ENCODE measurements around the gene MAPK4.
A peak's percentile ranks its signal among the peaks of the same experiment; 100 is the strongest.

The MAPK4 gene

DNA sequence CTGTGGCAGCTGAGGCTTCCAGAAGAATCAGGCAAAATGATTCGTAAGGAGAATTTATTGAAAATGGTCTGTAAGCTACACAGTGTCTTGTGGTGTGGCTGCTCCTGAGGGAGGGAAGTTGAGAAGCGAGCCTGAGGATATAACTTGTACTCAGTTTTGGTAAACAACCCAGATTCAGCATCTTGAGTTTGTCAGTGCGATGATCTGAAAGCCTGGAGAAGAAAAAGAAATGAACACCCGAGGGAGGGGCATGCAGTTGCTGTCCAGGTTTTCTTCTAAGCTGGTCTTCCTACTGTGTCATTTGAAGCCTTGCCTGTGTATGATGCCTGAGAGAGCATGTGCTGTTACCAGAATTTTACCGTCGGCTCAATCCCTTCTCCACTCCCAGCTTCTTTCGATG, 87.3 kb downstream of the MAPK4 start:
- DNase-seq (ENCODE audit: extremely low spot score, insufficient read length, low read depth) (no peak), FAIRE-seq (no peak)

DNA sequence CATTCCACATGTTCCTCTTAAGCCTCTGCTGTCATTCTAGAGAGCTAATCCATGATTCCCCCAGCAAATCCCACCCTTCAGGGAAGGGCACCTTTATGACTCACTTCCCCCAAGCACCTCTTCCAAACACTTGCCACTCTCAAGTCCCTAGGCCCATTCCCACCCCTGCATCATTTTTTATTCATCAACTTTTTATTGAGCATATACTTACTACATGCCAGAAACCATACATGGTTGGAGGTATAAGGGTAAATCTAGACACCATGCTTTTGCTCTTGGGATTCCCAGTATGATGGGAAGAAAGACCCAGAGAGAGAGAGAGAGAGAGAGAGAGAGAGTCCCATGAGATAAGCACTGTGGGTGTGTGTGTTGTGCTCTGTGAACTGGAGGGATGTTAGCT, 87.9 kb downstream of the MAPK4 start:
- FAIRE-seq (no peak), DNase-seq (ENCODE audit: extremely low spot score, insufficient read length, low read depth) (no peak)

DNA sequence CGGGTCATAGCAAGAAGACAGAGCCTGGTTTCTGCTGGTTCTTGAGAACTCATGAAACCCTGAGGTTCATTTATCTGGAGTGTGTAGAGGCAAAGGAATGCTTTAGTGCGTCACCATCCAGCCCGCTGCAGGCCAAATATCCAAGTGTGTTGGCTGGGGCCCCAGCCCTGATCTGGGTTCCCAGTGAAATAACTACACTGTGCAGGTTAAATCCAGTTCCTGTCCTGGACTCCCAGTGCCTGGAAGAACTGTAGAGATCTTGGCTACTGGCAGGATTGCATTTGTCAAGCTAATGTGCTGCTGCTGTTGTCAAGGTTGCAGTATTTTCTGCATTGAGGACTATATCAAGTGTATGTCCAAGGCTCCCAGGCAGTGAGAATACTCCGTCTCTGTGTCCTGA, 89.9 kb downstream of the MAPK4 start:
- FAIRE-seq, result no peak
- DNase-seq (ENCODE audit: extremely low spot score, insufficient read length, low read depth), result no peak

DNA sequence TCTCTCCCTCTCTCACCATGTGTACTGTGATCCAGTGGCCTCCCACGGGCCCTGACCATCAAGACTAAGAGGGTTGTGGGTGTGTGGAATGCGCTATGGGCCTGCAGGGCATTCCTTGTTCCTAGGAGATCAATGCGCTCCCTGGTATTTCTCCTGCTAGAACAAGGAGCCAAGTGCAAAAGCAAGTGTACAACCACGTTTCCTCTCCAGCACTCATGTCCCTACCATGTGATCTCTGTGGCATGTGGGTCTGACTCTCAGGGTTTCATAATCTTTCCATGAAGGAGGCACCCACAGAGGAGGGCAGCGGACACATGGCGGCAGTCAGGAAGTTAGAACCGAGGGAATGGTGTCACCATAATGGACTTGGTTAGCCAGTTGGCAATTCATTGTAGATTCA, 91.4 kb downstream of the MAPK4 start:
- FAIRE-seq (no peak), DNase-seq (ENCODE audit: extremely low spot score, insufficient read length, low read depth) (no peak)

DNA sequence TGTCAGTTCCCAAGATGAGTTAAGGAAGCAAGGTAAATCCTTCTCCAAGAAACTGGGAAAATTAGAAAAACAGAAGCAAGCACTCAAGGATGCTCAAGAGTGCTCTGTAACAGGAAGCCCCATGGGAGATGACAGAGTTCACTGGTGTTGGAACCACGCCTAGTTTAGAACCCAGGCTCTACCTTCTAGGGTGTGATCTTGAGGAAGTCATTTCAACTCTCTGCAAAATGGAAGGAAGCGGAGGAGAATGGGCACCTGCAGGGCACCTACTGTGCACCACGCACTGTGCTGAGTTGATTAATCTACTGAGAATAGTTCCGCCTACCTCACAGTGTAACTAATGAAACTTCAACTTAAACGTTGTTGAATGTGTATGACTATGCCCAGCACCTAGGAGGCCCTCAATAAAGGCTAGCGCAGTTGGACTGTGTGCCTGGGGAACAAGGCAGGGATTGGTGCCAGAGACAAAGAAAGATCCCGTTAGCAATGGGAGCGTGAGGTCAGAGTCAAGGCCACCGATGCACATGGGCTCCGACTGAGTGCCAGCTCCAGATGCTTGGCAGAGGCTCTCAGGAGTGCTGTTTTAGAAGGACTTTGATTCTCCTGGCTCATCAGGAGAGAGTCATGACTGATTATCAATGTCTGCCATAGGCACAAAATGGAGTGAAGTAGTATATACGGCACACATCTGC, 93.7 kb downstream of the MAPK4 start:
- no peak for FAIRE-seq

DNA sequence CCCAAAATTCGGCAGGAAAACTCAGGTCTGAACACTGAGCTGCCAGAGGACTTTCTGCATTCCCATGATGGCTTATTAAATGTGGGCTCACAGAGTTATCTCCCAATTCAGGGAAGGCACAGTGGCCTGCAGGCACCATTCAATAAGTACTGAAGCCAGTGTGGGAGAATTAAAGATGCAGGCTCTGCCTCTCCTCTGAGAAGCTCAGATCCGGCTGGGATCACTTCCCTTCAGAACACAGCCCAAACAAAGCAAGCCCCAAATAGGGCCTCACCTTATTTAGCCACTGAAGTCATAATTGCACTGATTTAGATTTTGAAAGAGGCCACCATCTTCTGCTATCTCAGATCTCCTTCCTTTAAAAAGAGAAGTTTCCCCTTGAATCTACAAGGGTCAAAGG, 94.3 kb downstream of the MAPK4 start:
- no peak for FAIRE-seq
- no peak for DNase-seq (ENCODE audit: extremely low spot score, insufficient read length, low read depth)

More for the DNA sequence above, 93.7 kb downstream of the MAPK4 start:
- no peak for DNase-seq (ENCODE audit: extremely low spot score, insufficient read length, low read depth)

DNA sequence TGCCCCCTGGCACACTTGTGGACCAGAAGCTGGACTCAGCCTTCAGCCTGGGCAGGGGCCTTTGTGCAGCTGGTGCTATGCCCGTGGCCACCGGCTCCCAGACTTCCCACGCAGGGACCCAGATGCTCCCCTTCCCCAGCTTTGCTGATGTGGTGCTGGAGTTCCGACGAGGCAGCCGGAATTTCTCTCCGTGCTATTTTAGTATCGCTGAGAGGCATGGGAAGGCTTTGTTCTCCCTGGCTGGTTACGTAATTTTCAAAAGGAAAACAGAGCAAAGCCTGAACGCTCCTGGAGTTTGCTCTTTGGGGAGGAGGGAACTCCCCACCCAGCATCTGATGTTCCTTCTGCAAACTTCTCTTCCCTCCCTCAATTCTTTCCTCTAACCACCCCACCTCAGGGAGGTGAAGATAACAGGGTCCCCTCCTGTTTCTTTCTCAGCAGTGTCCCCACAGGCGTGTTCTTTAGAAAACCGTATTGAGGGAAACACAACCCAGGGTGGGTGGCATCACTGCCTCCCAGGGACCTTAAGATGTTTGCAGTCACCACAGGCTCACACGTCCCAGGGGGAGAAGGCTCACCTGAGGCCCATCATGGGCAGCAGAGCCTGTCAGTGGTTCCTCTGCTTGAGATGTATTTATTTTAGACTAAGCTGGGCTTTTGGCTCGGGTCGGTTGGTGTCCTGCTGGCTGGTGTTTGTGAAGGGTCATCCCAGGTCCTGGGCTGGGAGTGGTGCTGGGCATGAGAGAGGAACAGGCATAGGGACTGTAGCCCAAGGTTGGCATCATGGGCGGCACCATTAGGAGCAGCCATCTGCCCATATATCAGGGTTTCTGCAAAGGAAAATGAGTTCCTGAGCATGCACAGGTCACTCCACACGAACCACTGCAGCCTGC, 95.0 kb downstream of the MAPK4 start:
- FAIRE-seq, result no peak
- no peak for DNase-seq (ENCODE audit: extremely low spot score, insufficient read length, low read depth)

DNA sequence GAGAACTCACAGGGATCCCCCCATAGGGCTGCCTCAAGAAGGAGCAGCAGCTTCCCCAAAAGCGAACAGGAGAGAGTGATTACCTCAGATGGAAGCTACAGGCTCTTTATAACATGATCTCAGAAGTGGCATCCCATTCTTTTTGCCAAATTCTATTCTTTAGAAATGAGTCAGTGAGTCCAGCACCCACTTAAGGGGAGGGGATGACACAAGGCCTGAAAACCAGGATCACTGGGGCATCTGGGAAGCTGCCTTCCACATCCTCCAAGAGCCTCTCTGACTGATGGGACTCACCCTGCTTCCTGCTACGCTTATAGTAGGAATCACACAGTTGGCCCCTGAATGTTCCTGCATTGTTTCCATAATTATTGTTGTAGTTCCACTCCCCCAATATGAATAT, 96.5 kb downstream of the MAPK4 start:
- DNase-seq (ENCODE audit: extremely low spot score, insufficient read length, low read depth) (no peak), FAIRE-seq (no peak)

DNA sequence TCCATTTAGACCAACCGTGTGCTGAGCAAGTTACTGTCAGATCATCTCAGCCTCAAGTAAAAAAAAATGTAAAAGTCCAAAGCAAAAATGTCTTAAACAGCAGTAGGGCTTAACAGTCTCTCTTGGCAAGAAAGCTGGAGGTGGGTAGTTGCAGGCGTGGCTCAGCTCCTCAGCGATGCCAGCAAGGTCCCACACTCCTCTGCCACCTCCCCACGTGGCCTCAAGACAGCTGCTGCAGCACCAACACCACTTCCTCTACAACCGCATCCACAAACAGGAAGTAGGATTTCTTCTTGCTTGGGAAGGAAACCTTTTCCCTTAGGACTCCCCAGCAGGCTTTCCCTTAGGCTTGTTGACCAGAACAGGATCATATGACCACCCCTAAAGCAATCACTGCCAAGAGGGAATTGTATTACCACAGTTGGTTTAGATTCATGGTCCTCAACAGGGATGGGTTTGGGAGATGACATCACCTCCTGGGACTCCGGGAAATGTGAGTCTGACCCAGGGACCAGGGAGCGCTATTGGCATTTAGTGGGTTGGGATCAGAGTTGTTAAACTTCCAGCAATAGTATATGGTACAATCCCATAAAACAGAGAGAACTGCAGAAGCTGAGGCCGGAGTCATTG, 97.1 kb downstream of the MAPK4 start:
- FAIRE-seq (no peak), DNase-seq (ENCODE audit: extremely low spot score, insufficient read length, low read depth) (no peak)

DNA sequence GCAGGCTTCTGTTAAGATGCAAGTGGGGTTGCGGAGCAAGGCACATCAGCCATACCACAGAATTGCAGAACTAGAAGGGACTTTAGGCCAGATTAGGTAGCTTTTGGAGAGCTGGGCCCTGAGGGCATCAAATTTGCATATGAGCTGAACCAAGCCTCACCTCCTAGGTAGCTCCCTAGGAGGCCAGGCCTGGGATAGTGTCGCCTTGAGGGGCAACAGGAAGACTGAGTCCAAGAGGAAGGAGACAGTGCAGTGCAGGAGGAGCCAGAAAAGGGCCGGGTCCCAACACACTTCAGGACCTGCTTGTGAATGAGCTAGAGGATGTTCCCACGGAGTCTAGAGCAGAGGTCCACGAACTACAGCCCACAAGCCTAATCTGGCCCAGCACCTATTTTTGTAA, 98.7 kb downstream of the MAPK4 start:
- FAIRE-seq (no peak), DNase-seq (ENCODE audit: extremely low spot score, insufficient read length, low read depth) (no peak)

DNA sequence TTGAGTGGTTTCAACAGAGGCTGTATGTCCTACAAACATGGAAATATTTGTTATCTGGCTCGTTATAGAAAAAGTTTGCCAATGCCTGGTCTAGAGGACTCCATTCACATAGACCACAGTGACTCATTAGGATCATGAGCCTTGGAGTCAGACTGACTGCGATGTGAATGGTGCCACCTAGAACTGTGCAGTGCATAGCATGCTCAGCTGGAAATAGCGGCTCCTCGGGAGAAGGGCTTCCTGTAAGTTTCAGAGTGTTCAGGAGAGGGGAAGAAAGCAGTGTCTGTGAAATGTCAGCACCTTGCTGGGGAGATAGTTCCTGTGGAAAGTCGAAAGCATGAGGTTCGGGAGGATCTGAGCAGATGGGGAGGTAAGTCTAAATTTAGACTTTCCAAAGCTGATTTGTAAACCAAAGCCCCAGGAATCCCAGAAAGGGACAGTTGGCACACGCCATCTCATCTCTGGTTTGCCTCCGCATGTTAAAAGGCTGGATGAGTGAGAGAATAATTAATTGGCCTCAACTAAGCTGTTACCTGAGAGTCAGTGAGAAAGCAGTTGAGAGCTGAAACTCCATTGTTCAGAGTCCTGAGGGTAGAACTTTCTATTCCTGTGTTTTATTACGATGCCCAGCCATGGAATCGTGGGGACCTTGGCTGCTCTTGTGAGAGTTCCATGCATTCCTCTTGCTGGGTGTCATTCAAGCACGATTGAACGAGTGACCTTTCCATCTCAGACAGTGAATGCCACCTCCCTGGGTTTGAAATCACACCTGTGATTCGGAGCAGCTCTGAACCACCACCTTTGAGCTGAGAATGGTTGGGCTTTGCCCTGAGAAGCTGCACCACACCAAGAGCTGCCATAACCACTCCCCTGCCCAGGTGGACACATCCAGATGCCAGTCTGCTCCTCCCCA, 99.5 kb downstream of the MAPK4 start:
- DNase-seq (ENCODE audit: extremely low spot score, insufficient read length, low read depth), result no peak
- FAIRE-seq, result no peak

DNA sequence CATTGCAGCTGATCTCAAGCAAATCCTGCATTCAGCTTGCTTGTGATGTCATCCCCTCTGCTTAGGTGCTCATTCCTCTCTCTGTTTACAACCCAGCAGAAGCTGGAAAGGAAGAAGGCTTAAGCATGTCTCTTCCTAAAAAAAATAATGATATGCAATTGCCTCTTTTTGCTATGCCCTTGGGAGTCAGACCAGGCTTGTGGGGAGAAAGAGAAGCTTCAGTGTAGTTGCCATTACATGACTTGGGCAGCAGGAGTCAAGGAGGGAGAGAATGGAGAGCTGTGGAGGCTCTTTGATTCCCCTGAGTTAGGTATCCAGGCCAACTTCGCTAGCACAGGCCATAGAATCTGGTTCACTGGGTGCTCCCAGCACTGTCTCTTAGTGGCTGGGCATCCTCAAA, 101.1 kb downstream of the MAPK4 start:
- DNase-seq (ENCODE audit: extremely low spot score, insufficient read length, low read depth) (no peak), FAIRE-seq (no peak)

DNA sequence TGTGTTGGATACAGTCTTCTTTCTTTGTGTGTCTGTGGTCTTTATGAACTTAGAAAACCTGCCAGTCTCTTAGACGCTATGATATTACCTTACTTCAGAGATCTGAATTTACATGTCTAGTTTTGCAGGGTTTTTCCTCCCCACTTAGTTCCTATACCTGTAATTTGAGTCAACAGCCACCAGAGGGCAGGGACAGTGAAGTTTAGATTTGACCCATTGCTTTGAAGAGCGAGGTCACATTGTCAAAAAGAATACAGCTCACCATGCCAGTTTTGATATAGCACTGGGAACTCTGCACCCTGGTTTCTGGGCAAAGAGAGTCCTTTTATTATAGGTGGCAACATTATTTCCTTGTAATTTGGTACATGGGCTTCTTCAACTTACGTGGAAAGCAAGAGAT, 102.3 kb downstream of the MAPK4 start:
- no peak for DNase-seq (ENCODE audit: extremely low spot score, insufficient read length, low read depth)
- FAIRE-seq, result peak; percentile 61

DNA sequence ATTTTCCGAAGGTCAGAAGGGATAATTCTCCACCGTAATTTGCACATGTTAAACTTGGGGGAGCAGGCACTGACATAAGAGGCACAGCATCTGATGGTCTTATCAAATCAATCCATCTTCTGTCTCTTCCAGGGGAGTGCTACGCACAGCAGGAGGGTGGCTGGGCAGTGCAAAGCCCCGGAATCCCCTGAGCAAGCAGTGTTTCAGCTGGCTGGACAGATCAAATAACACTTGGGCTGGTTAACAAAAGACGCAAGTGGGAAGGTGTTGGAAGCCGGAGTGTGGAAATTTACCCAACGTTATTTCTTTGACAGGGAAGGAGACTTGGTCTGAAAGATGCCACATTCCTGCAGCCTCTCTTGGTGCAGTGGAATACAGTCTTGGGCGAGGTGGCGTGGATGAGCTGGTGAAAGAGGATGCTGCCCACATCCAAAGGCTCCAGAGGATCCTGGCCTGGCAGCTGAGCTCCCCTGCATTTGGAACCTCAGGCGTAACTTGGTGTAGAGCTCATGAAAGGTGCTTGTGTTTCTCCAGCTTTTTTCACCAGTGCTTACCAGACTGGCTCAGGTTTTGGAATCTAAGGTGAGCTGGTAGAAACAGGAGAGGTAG, 103.0 kb downstream of the MAPK4 start:
- FAIRE-seq (no peak), DNase-seq (ENCODE audit: extremely low spot score, insufficient read length, low read depth) (no peak)

DNA sequence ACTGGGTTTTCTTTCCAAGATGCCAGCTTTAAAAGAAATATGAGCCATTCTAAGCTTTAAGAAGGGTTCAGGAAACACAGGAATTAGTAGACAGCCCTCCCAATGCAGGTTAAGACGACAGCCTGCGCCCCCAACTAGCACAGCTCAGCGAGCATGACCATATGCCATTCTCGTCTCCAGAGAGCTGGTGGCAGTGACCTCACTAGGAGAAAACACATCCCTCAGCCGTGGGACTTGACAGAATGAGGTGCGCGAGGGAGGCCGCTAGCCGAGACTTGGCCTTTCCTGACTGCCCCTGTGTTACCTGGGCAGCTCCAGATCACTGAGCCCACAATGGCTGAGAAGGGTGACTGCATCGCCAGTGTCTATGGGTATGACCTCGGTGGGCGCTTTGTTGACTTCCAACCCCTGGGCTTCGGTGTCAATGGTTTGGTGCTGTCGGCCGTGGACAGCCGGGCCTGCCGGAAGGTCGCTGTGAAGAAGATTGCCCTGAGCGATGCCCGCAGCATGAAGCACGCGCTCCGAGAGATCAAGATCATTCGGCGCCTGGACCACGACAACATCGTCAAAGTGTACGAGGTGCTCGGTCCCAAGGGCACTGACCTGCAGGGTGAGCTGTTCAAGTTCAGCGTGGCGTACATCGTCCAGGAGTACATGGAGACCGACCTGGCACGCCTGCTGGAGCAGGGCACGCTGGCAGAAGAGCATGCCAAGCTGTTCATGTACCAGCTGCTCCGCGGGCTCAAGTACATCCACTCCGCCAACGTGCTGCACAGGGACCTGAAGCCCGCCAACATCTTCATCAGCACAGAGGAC, 103.9 kb downstream of the MAPK4 start:
- DNase-seq (ENCODE audit: extremely low spot score, insufficient read length, low read depth) (no peak), FAIRE-seq (no peak)

DNA sequence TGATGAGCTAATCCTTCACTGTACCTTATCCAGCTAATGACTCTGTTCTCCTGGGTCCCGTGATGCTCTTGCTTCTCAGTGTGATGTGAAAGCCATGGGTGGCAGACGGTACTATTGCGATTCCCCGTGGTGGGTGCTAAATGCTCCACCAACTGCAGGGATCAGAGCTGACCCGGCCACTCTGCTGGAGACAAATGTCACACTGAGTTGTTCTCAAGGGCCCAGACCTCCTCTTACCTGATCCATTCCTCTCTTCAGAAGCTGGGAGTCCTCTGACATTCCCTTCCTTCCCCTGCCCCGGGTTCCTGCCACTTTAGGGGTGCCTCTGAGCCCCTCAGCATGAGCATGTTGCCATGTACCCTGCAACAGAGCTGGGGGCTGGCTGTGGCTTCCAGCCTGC, 105.1 kb downstream of the MAPK4 start:
- DNase-seq (ENCODE audit: extremely low spot score, insufficient read length, low read depth), result no peak
- FAIRE-seq, result no peak

DNA sequence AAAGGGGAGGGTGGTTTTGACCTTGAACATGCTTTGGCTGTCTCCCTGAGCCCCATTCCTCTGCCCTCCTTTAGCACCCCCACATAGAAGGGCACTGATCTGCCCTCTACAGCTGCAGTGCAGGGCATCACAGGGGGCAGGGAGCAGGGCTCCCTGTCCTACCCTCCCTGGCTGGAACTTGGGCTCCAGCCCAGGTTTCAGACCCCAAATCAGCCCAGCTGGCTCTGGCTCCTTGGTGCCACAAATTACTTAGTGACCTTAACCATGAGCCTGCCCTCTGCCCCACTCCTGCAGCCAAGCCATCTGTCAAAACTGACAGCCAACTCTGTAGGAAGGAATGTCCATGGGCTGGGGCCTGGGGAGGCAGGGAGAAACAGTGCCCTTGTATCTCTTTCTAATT, 105.6 kb downstream of the MAPK4 start:
- FAIRE-seq, result no peak

DNA sequence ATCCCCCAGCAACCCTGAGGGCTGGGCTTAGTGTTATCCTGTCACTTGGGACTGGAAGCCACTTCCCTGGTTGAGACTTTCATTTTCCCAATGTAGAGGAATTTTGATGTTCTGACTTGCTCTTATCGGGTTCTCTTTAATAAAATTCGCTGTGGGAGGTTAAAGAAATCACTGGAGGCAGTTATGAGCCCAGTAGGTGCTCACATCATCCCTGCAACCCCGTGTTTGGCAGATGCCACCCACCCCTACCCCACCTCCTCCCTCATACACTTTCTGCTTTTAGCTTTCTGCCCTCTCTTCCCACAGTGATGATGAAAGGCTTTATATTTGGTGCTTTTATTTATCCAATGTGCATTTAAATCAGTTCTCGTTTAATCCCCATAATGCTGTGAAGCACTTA, 106.6 kb downstream of the MAPK4 start:
- FAIRE-seq (no peak), DNase-seq (ENCODE audit: extremely low spot score, insufficient read length, low read depth) (no peak)

More for the DNA sequence above, 105.6 kb downstream of the MAPK4 start:
- no peak for DNase-seq (ENCODE audit: extremely low spot score, insufficient read length, low read depth)

DNA sequence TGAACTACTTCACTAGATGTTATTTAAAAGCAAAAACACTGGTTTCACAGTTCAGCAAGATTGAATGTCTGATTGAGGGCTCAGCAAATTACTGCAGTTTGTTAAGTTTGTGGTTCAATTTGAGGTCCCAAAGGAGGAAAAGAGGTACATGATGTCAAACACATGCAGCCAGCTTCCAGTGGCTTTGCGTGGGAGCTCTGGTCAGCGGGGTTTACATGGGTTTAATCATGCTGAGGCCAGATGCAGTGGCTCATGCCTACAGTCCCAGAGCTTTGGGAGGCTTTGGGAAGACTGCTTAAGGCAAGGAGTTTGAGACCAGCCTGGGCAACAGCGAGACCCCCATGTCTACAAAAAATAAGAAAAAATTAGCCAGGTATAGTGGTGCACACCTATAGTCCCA, 111.5 kb downstream of the MAPK4 start:
- no peak for FAIRE-seq
- DNase-seq (ENCODE audit: extremely low spot score, insufficient read length, low read depth), result no peak
